Measurements from ENCODE around the gene CIC.

Gene CIC

GRCh38 chr19:42301646-42302203, 32.7 kb downstream of the CIC start, which contains the start of gene PRR19:
Gene PRR19 (plus strand): TSS chr19:42302132. CDS start chr19:42309585, 7,453 bp downstream.
- no peak for DNase-seq (ENCODE audit: low read depth in 2 of 2)
- peak within 1 kb of the TSS; percentile 67 to 75 for H3K4me3 ChIP-seq (replicated peaks in 1 of 2; ENCODE audit: low read depth in 2 of 2, low read length in 2 of 2)
- TF ChIP-seq, protein P1, sequence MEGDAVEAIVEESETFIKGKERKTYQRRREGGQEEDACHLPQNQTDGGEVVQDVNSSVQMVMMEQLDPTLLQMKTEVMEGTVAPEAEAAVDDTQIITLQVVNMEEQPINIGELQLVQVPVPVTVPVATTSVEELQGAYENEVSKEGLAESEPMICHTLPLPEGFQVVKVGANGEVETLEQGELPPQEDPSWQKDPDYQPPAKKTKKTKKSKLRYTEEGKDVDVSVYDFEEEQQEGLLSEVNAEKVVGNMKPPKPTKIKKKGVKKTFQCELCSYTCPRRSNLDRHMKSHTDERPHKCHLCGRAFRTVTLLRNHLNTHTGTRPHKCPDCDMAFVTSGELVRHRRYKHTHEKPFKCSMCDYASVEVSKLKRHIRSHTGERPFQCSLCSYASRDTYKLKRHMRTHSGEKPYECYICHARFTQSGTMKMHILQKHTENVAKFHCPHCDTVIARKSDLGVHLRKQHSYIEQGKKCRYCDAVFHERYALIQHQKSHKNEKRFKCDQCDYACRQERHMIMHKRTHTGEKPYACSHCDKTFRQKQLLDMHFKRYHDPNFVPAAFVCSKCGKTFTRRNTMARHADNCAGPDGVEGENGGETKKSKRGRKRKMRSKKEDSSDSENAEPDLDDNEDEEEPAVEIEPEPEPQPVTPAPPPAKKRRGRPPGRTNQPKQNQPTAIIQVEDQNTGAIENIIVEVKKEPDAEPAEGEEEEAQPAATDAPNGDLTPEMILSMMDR (IDR thresholded peaks at IDR 0.05; ENCODE audit: low read depth, low read length): no peak

- TF ChIP-seq, protein P1 (IDR thresholded peaks at IDR 0.05; ENCODE audit: low read depth, low read length): no peak
- H3K4me3 ChIP-seq (replicated peaks in 1 of 2; ENCODE audit: low read depth in 2 of 2, low read length in 2 of 2): no peak overlapping the region
- DNase-seq (ENCODE audit: low read depth in 2 of 2): no peak
Measured at GRCh38 chr19:42303101-42303464, 34.0 kb downstream of the CIC start.

DNA sequence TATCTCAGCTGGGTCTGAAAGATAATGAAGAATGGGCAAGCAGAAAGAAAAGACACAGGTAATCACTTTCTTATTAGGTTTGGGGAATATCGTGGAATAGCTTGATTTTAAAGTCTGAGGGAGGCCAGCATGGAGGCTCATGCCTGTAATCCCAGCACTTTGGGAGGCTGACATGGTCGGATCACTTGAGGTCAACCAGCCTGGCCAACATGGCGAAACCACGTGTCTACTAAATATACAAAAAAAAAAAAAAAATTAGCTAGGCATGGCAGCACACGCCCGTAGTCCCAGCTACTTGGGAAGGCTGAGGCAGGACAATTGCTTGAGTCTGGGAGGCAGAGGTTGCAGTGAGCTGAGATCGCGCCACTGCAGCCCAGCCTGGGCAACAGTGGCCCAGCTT, 34.8 kb downstream of the CIC start:
- no peak overlapping the region for H3K4me3 ChIP-seq (replicated peaks in 1 of 2; ENCODE audit: low read depth in 2 of 2, low read length in 2 of 2)
- no peak for DNase-seq (ENCODE audit: low read depth in 2 of 2)
- TF ChIP-seq, protein P1 (IDR thresholded peaks at IDR 0.05; ENCODE audit: low read depth, low read length): no peak

DNA sequence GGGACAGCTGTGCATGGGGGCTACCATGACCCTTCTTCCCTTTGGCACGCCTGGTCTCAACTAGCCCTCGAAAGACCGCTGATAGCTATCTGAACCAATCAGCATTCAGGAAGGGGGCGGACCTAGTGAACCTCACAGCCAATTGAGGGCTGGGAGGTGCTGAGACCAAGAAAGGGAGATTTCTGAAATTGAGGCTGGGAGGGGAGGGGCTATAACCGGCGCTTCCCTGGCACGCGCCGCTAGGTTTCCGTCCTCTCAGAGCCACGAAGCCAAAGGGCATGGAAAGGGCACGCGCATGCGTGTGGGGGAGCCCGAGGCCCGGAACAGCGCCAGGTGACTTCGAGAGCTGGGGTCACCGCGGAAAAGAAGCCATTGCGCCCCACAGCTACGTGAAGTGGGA, 37.6 kb downstream of the CIC start:
- no peak for DNase-seq (ENCODE audit: low read depth in 2 of 2)

DNA sequence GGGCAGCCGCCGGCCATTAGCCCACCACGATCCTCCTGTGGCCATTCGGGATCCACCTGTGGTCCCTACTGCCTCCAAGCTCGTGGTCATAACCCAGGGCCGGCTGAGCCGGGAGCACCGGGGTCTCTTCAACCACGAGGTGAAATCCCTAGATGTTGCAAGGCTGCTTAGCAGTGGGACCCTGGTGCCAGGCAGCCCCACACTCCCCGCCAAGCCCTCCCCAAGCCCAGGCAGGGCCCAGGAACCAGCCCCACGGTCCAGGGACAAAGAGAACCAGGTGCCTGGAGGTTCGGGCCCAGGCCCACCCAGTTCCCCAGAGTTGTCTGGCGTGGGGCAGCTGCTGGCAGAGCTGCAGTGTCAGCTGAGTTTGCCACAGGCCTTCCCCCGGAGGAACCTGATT, 40.6 kb downstream of the CIC start:
- no peak overlapping the region for H3K4me3 ChIP-seq (replicated peaks in 1 of 2; ENCODE audit: low read depth in 2 of 2, low read length in 2 of 2)
- TF ChIP-seq, protein P1 (IDR thresholded peaks at IDR 0.05; ENCODE audit: low read depth, low read length): no peak
- DNase-seq (ENCODE audit: low read depth in 2 of 2): no peak

More for the DNA sequence above, 37.6 kb downstream of the CIC start:
- TF ChIP-seq, protein P1 (IDR thresholded peaks at IDR 0.05; ENCODE audit: low read depth, low read length): no peak
- no peak overlapping the region for H3K4me3 ChIP-seq (replicated peaks in 1 of 2; ENCODE audit: low read depth in 2 of 2, low read length in 2 of 2)

GRCh38 chr19:42311657-42312056, 42.6 kb downstream of the CIC start:
- no peak overlapping the region for H3K4me3 ChIP-seq (replicated peaks in 1 of 2; ENCODE audit: low read depth in 2 of 2, low read length in 2 of 2)
- DNase-seq (ENCODE audit: low read depth in 2 of 2): peak in 1 of 2 donors; percentile 14
- TF ChIP-seq, protein P1 (IDR thresholded peaks at IDR 0.05; ENCODE audit: low read depth, low read length): peak; percentile 13

DNA sequence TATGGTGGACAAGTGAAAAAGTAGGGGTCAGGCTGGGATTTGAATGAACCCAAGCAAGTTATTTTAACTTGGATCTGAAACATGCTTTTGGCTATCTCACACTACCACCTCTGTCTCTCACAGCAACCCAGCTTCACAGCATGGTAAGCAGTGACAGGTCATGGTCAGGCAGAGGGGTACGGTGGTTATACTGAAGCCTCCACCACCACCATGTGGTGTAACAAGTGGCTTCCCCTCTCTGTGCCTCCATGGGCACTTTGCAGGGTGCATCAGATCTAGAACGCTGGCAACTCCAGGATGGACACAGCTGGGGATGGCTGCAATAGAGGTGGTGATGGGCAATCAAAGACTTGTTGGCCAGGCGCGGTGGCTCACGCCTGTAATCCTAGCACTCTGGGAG, 43.3 kb downstream of the CIC start:
- no peak overlapping the region for H3K4me3 ChIP-seq (replicated peaks in 1 of 2; ENCODE audit: low read depth in 2 of 2, low read length in 2 of 2)
- no peak for DNase-seq (ENCODE audit: low read depth in 2 of 2)
- TF ChIP-seq, protein P1 (IDR thresholded peaks at IDR 0.05; ENCODE audit: low read depth, low read length): no peak
